ENCODE results near the gene BAIAP3. TPM values are rescaled to one million over a fixed set of nuclear protein-coding genes. Genes with fewer than 3 reads are reported as not detected.

BAIAP3 gene
- total and polyA plus RNA-seq, 2 donors (not counting 3 experiments of a cell fraction or from before 2014, with no cell fraction given) = 0.36 to 0.66 TPM

- CTCF ChIA-PET = no interaction called here
- Histone ChIP-seq H4K20me1 (replicated peaks; ENCODE audit: control insufficient read depth, extremely low read depth, insufficient read depth, low read length) (no peaks in the 10 kb centered on the region), H3K36me3 (ENCODE audit: control insufficient read depth in 2 of 2, extremely low read depth in 1 of 2, insufficient read depth in 2 of 2, low read length in 2 of 2) (peaks cover 3 to 36% of the 10 kb centered on the region in 2 experiments), H3K9me1 (replicated peaks; ENCODE audit: control insufficient read depth, extremely low read depth, insufficient read depth, low read length) (no peaks in the 10 kb centered on the region), H3K79me2 (ENCODE audit: control insufficient read depth, insufficient read depth, low read length) (no peaks in the 10 kb centered on the region), H3K27ac (ENCODE audit: insufficient read depth, low read depth, low read length) (no peak overlapping the region), H3K4me3 (replicated peaks in 1 of 3; ENCODE audit: insufficient read depth in 1 of 3, low read depth in 1 of 3, low read length in 3 of 3) (no peak overlapping the region), H2AFZ (ENCODE audit: low read depth, low read length) (no peak overlapping the region), H3K27me3 (ENCODE audit: control insufficient read depth in 2 of 2, insufficient read depth in 2 of 2, low read length in 2 of 2) (no peaks in the 10 kb centered on the region), H3K9me3 (replicated peaks; ENCODE audit: control insufficient read depth, insufficient read depth, low read length) (no peaks in the 10 kb centered on the region), H3K4me1 (ENCODE audit: control insufficient read depth, extremely low read depth, insufficient read depth, low read length) (no peaks in the 10 kb centered on the region), H3K4me2 (ENCODE audit: insufficient read depth, low read length) (no peak overlapping the region), H3K9ac (replicated peaks; ENCODE audit: extremely low read depth, insufficient read depth, low read length) (no peak overlapping the region)
- POLR2A ChIA-PET = no interaction called here
- DNase-seq (ENCODE audit: low read depth, low spot score) (no peak), FAIRE-seq (no peak)
- intact Hi-C loops (cut with micrococcal nuclease) (no loop called here), dilution Hi-C loops (cut with MboI; ENCODE audit: extremely low pct_ligation_motif_present, low sequenced_read_pairs) (no loop called here)
- TF ChIP-seq EZH2 (IDR thresholded peaks at IDR 0.05; ENCODE audit: borderline replicate concordance, low read depth, low read length, severe bottlenecking) (no peak), POLR2AphosphoS5 (IDR thresholded peaks at IDR 0.05; ENCODE audit: insufficient read depth, low read depth, low read length) (no peak), MAX (IDR thresholded peaks at IDR 0.05; ENCODE audit: insufficient read depth, insufficient read length) (no peak), FOS (IDR thresholded peaks at IDR 0.05; ENCODE audit: borderline replicate concordance, insufficient read depth, low read length) (no peak), MYC (IDR thresholded peaks at IDR 0.05; ENCODE audit: low read depth, low read length) (no peak), GATA2 (IDR thresholded peaks at IDR 0.05; ENCODE audit: insufficient read depth, insufficient read length, low read depth, low read length) (no peak), CTCF (IDR thresholded peaks at IDR 0.05; ENCODE audit: extremely low read depth in 1 of 2, insufficient read depth in 1 of 2, low read depth in 1 of 2, low read length in 2 of 2) (no peak)
- BruUV-seq (replicated peaks) = no TSS peak
Observed at GRCh38 chr16:1324286-1324826, 9.1 kb upstream of the BAIAP3 start.
